Neutrophil (primary cell): Measurements from ENCODE around the gene RNU6-1.

Source experiments
- H3K27ac ChIP-seq: fragments of 200-600 bp; sonication (generic); 2 replicates; pipeline ENCODE4 v1.5.1; 2016; ENCODE audit warnings: mild to moderate bottlenecking, moderate library complexity
- H3K27me3 ChIP-seq: fragments of 200-600 bp; sonication (generic); 2 replicates; pipeline ENCODE4 v1.6.0; 2016; ENCODE audit warnings: mild to moderate bottlenecking
- H3K36me3 ChIP-seq: fragments of 200-600 bp; sonication (generic); 2 replicates; pipeline ENCODE4 v1.5.1; 2017
- H3K4me1 ChIP-seq, 2 experiments: fragments of 200-600 bp in 1 of 2; sonication (generic) in 1 of 2; 1 replicate in 1 of 2; 2 replicates in 1 of 2; pipeline versions ENCODE4 v1.5.1 to v1.6.1; 2013 to 2016; ENCODE audit warnings: low read depth in 1 of 2, low read length in 1 of 2, mild to moderate bottlenecking in 1 of 2, moderate library complexity in 1 of 2; ENCODE audit not compliant: control insufficient read depth in 1 of 2, insufficient read depth in 1 of 2
- H3K4me3 ChIP-seq, 2 experiments: fragments of 200-600 bp in 1 of 2; sonication (generic) in 1 of 2; 1 replicate in 1 of 2; 2 replicates in 1 of 2; pipeline ENCODE4 v1.5.1; 2013 to 2016; ENCODE audit warnings: low read depth in 1 of 2, low read length in 1 of 2, mild to moderate bottlenecking in 1 of 2, moderate library complexity in 1 of 2
- H3K9me3 ChIP-seq: fragments of 200-600 bp; sonication (generic); 2 replicates; pipeline ENCODE4 v1.5.1; 2016
- CTCF ChIP-seq: fragments of 200-600 bp; sonication (generic); IDR thresholded peaks from 2 replicates; pipeline ENCODE4 v1.5.1; 2016; ENCODE audit warnings: antibody characterized with exemption

Gene RNU6-1

GRCh38 chr15:67857220-67857619 is 17.4 kb upstream of the RNU6-1 start:
- Histone ChIP-seq H3K4me3 (no peak overlapping the region), H3K36me3 (no peaks in the 10 kb centered on the region), H3K4me1 (peaks cover 0 to 5% of the 10 kb centered on the region in 2 experiments), H3K9me3 (no peaks in the 10 kb centered on the region), H3K27me3 (no peaks in the 10 kb centered on the region), H3K27ac (no peak overlapping the region)
- no peak for TF ChIP-seq CTCF

GRCh38 chr15:67855842-67856241 is 16.0 kb upstream of the RNU6-1 start:
- H3K27ac ChIP-seq = no peak overlapping the region
- no peaks in the 10 kb centered on the region for H3K9me3 ChIP-seq
- H3K36me3 ChIP-seq = no peaks in the 10 kb centered on the region
- peaks cover 8% of the 10 kb centered on the region in 2 experiments for H3K4me1 ChIP-seq
- TF ChIP-seq CTCF = no peak
- no peaks in the 10 kb centered on the region for H3K27me3 ChIP-seq
- no peak overlapping the region for H3K4me3 ChIP-seq

GRCh38 chr15:67854358-67854757 is 14.5 kb upstream of the RNU6-1 start:
- Histone ChIP-seq H3K27ac (no peak overlapping the region), H3K4me3 (no peak overlapping the region), H3K36me3 (no peaks in the 10 kb centered on the region), H3K9me3 (no peaks in the 10 kb centered on the region), H3K27me3 (no peaks in the 10 kb centered on the region), H3K4me1 (peaks cover 18 to 21% of the 10 kb centered on the region in 2 experiments)
- TF ChIP-seq CTCF = no peak

- Histone ChIP-seq H3K27ac (no peak overlapping the region), H3K27me3 (no peaks in the 10 kb centered on the region), H3K4me3 (no peak overlapping the region), H3K9me3 (no peaks in the 10 kb centered on the region), H3K4me1 (peaks cover 22 to 25% of the 10 kb centered on the region in 2 experiments), H3K36me3 (no peaks in the 10 kb centered on the region)
- TF ChIP-seq CTCF = no peak
Observed at GRCh38 chr15:67853454-67853853, 13.6 kb upstream of the RNU6-1 start.

GRCh38 chr15:67852418-67852817 is 12.6 kb upstream of the RNU6-1 start:
- no peak for TF ChIP-seq CTCF
- Histone ChIP-seq H3K27me3 (no peaks in the 10 kb centered on the region), H3K9me3 (no peaks in the 10 kb centered on the region), H3K4me3 (no peak overlapping the region), H3K4me1 (peaks cover 33 to 35% of the 10 kb centered on the region in 2 experiments), H3K36me3 (no peaks in the 10 kb centered on the region), H3K27ac (no peak overlapping the region)
